Dendritic cell treated with granulocyte-macrophage colony-stimulating factor and Interleukin-4, amounts not matched to agents 40 ng/mL and 50 ng/mL, for 4 days (primary cell): ENCODE data around the gene MTMR12.
"Not testable (repeated sequence)": the region's sequence is repeated elsewhere in the genome, so short reads cannot be mapped to it uniquely, and the experiment has no call there.

Experiments used
- H3K27ac Mint-ChIP-seq: one replicate; pipeline ENCODE4 v1.8.0; 2022; ENCODE audit warnings: mild to moderate bottlenecking, mixed read lengths
- H3K27me3 Mint-ChIP-seq: one replicate; pipeline ENCODE4 v1.8.0; 2022; ENCODE audit warnings: mild to moderate bottlenecking, mixed read lengths
- H3K36me3 Mint-ChIP-seq: one replicate; pipeline ENCODE4 v1.8.0; 2022; ENCODE audit warnings: low read depth, mixed read lengths
- H3K4me1 Mint-ChIP-seq: one replicate; pipeline ENCODE4 v1.8.0; 2022; ENCODE audit warnings: low read depth, mixed read lengths
- H3K4me3 Mint-ChIP-seq: one replicate; pipeline ENCODE4 v1.8.0; 2022; ENCODE audit warnings: mild to moderate bottlenecking, moderate library complexity, mixed read lengths
- H3K9me3 Mint-ChIP-seq: one replicate; pipeline ENCODE4 v1.8.0; 2022; ENCODE audit warnings: mixed read lengths
- intact Hi-C: fragments of 100-400 bp; cut with micrococcal nuclease; formaldehyde crosslinking; loops from one replicate; pipeline ENCODE4 v1.15.0; 2022

Gene MTMR12

DNA sequence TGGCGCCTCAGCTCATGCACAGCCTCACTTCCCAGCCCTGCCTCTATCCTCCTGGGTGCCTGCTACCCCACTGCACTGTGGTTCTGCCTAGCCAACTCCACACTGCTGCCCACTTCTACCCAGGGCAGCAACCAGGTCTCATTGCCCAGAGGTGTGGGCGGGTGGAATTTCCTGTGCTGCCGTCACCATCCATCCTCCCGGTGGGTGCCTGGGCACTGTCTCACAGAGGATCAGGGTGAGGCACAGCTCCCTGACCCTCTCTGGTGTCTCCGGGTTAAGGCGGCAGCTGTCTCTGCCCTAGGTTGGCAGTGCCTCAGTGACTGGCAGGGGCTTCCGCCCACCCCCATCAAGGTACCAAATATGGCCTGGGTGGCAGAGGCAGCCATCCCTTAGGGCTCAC is 4.3 kb upstream of the MTMR12 start:
- no peak overlapping the region for H3K4me3 Mint-ChIP-seq
- intact Hi-C loops, result no loop called here

DNA sequence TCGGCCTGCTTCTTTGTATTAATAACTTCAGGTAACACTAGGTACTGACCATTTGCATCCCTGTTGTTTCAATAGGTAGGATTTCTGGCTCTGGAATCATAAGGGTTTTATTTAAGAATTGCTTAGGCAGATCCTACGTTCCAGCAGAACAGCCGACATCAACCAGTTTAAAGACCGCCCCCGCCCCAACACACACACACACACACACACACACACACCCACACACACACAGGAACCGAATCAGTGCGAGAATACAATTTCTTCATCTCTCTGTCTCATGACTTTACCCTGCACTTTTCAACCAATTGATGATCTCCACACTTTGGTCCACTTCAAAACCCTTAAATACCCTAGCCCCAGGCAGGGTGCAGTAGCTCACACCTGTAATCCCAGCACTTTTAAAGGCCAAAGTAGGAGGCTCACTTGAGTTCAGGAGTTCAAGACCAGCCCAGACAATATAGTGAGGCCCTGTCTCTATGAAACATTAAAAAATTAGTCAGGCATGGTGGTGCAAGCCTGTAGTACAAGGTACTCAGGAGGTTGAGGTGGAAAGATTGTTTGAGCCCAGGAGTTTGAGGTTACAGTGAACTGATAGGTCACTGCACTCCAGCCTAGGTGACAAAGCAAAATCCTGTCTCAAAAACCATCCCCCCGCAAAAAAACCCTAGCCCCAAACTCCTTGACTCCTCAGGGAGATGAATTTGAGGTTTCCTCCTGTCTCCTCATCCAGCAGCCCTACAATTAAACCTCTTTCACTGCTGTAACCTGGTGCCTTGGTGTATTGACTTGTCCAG is 2.7 kb upstream of the MTMR12 start:
- no peaks in the 10 kb centered on the region for H3K27me3 Mint-ChIP-seq

More for the DNA sequence above, 4.3 kb upstream of the MTMR12 start:
- peaks cover 16% of the 10 kb centered on the region for H3K36me3 Mint-ChIP-seq
- H3K4me1 Mint-ChIP-seq, result peaks cover 8% of the 10 kb centered on the region
- H3K27ac Mint-ChIP-seq, result no peak overlapping the region
- H3K27me3 Mint-ChIP-seq, result no peaks in the 10 kb centered on the region
- peaks cover 10% of the 10 kb centered on the region for H3K9me3 Mint-ChIP-seq

DNA sequence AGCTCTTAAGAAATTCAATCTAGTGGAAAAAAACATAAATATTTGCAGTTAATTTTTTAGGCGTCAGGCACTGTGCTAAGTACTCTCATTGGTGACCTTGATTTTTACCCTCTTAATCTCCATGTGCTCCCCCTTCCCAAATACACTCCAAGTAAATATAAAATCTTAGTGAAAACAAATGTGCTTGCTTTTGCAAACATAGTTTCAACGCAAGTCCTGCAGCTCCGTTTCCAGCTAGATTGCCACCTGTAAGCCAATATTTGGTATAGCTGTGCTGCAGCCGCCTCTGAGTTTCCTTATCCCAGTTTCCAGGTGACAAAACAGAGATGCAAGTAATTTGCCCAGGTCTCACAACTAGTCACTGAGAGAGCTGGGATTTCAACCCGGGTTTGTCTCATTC is 1.9 kb upstream of the MTMR12 start:
- intact Hi-C loops, result loop anchor here (5.0 kb wide), 3 partner anchors 82 to 1128 kb away; partner anchors contain the start of genes C5orf22, DROSHA and TARS1
- Mint-ChIP-seq H3K4me1 (peaks cover 27% of the 10 kb centered on the region), H3K9me3 (no peaks in the 10 kb centered on the region), H3K27ac (no peak overlapping the region), H3K27me3 (no peaks in the 10 kb centered on the region), H3K36me3 (peaks cover 16% of the 10 kb centered on the region), H3K4me3 (no peak overlapping the region)

More for the DNA sequence above, 2.7 kb upstream of the MTMR12 start:
- H3K9me3 Mint-ChIP-seq, result no peaks in the 10 kb centered on the region
- no peak overlapping the region for H3K4me3 Mint-ChIP-seq
- H3K36me3 Mint-ChIP-seq, result peaks cover 13% of the 10 kb centered on the region
- intact Hi-C loops, result no loop called here
- no peak overlapping the region for H3K27ac Mint-ChIP-seq
- H3K4me1 Mint-ChIP-seq, result peaks cover 20% of the 10 kb centered on the region

DNA sequence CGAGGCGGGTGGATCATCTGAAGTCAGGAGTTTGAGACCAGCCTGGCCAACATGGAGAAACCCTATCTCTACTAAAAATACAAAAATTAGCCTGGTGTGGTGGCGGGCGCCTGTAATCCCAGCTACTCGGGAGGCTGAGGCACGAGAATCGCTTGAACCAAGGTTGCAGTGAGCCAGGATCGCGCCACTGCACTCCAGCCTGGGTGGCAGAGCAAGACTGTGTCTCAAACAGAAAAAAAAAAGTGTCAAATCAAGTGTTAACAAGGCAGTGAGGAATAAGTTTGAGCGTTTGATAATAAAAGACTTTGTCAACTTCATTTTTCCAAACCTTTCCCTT is 1.4 kb upstream of the MTMR12 start:
- Mint-ChIP-seq H3K36me3 (peaks cover 16% of the 10 kb centered on the region), H3K4me1 (peaks cover 33% of the 10 kb centered on the region), H3K27ac (peak overlapping the region; percentile 81)
- intact Hi-C loops, result loop anchor here (5.0 kb wide), 3 partner anchors 82 to 1128 kb away; partner anchors contain the start of genes C5orf22, DROSHA and TARS1
- H3K4me3 Mint-ChIP-seq, H3K9me3 Mint-ChIP-seq, H3K27me3 Mint-ChIP-seq: not testable (repeated sequence)

DNA sequence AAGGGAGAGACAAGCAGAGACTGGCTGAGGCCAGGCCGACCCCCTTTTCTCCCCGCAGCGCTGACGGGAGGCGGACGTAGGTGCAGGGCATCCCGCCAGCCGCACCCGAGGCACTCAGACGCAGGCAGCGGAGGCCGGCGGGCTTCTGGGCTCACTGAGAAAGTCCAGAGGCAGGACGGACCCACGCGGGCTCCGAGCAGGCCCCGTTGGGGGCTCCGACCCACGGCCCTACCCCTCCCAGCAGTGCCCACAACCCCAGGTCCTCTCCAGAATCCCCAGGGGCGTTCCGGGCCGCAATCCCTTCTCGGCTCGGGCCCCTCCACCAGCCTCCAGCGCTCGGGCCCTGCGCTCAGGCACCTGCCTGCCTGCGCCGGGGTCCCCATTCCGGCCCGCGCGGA is 543 bp downstream of the MTMR12 start:
- Mint-ChIP-seq H3K9me3 (no peaks in the 10 kb centered on the region), H3K4me1 (peaks cover 50% of the 10 kb centered on the region), H3K36me3 (peaks cover 16% of the 10 kb centered on the region), H3K27ac (peak overlapping the region; percentile 81), H3K4me3 (peak overlapping the region; percentile 76), H3K27me3 (no peaks in the 10 kb centered on the region)
- intact Hi-C loops, result loop anchor here (2.0 to 5.0 kb wide), 4 partner anchors 80 to 1130 kb away; partner anchors contain the start of genes C5orf22, DROSHA, GOLPH3 and TARS1

DNA sequence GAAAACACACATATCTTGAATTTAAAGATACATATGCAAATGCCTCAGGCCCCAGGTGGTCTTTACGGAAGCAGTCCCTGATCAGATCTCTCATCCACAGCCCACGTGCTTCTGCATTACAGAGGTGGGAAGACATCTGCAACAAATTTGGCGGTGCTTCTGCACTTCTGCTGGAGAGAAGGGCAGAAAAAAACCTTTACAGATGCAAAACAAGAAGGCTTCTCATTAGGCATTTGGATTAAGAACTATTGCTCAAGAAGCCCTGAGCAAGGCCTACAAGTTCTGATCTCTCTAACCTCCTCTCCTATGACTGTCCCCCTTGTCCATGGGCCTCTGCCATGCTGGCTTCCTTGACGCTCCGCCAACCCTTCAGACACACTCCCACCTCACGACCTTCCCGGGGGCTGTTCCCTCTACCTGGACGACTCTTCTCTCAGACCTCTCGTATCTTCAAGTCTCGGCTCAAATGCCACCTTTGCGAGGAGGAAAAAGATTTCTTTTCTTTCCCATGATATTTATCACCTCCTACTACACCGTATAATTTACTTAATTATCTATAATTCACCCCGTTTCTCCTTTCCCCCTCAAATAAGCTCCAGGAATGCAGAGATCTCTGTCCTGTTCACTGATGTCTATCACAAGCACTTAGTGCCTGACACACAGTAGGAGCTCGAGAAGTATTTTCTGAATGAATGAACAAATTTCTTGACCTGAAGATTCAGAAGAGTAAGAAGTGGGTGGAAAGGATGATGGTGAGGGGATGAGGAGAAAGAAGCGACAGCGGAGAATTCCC is 1.1 kb downstream of the MTMR12 start:
- H3K27ac Mint-ChIP-seq, result peak overlapping the region; percentile 81
- peak overlapping the region; percentile 76 for H3K4me3 Mint-ChIP-seq
- intact Hi-C loops, result loop anchor here (2.0 to 5.0 kb wide), 4 partner anchors 79 to 1131 kb away; partner anchors contain the start of genes C5orf22, DROSHA, GOLPH3 and TARS1
- H3K4me1 Mint-ChIP-seq, result peaks cover 47% of the 10 kb centered on the region
- peaks cover 16% of the 10 kb centered on the region for H3K36me3 Mint-ChIP-seq
- H3K27me3 Mint-ChIP-seq, result no peaks in the 10 kb centered on the region
- H3K9me3 Mint-ChIP-seq, result no peaks in the 10 kb centered on the region

DNA sequence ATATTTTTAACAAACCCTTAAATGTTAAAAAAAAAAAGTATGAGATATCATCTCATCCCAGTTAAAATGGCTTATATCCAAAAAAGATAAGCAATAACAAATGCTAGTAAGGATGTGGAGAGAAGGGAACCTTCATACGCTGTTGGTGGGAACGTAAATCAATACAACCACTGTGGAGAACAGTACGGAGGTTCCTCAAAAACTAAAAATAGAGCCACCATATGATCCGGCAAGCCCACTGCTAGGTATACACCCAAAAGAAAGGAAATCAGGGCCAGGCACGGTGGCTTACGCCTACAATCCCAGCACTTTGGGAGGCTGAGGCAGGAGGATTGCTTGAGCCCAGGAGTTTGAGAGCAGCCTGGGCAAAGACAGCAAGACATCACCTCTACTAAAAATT is 3.0 kb downstream of the MTMR12 start:
- Mint-ChIP-seq H3K4me1 (peaks cover 55% of the 10 kb centered on the region), H3K4me3 (peak overlapping the region; percentile 53)

DNA sequence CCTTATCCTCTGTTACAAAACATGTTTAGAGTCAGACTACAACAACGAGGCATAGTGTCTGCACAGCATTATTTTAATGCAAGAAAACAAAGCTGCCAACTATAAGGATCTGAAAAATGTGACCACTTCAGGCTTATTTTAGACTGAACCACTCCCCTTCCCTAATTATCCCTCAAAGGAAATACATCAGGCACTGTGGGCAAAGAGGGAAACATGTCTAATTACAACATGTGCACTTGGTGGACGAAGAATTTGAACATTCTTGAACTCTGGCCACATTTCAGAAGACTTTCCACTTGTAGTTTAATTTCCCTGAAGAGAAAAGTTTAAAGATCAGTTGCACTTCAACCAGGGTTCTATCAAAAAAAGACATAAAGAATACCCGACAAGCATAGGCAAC is 3.8 kb downstream of the MTMR12 start:
- peak overlapping the region; percentile 89 for H3K27ac Mint-ChIP-seq
- peak overlapping the region; percentile 55 for H3K4me3 Mint-ChIP-seq
- H3K27me3 Mint-ChIP-seq, result no peaks in the 10 kb centered on the region
- intact Hi-C loops, result no loop called here
- no peaks in the 10 kb centered on the region for H3K9me3 Mint-ChIP-seq
- peaks cover 16% of the 10 kb centered on the region for H3K36me3 Mint-ChIP-seq
- peaks cover 60% of the 10 kb centered on the region for H3K4me1 Mint-ChIP-seq

More for the DNA sequence above, 3.0 kb downstream of the MTMR12 start:
- no peaks in the 10 kb centered on the region for H3K9me3 Mint-ChIP-seq
- peak overlapping the region; percentile 89 for H3K27ac Mint-ChIP-seq
- peaks cover 16% of the 10 kb centered on the region for H3K36me3 Mint-ChIP-seq
- H3K27me3 Mint-ChIP-seq, result no peaks in the 10 kb centered on the region
- intact Hi-C loops, result loop anchor here (5.0 kb wide), 3 partner anchors 77 to 1133 kb away; partner anchors contain the start of genes C5orf22, DROSHA and TARS1

DNA sequence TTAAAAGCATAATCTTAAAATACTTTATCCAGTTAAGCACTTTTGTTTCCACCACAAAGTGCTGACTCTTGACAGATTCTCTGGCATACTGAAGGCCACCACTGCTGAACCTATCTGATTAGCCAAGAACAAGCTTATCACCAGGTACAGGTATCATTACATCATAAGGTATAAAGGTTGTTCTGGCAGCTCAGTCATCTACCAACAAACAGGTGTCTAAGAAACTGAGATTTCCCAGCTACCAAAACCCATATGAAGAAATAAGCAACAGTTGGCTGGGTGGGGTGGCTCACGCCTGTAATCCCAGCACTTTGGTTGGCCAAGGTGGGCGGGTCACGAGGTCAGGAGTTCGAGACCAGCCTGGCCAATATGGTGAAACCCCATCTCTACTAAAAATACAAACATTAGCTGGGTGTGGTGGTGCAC is 5.0 kb downstream of the MTMR12 start:
- Mint-ChIP-seq H3K4me3 (peak overlapping the region; percentile 2), H3K36me3 (peaks cover 14% of the 10 kb centered on the region), H3K9me3 (no peaks in the 10 kb centered on the region), H3K4me1 (peaks cover 67% of the 10 kb centered on the region), H3K27me3 (no peaks in the 10 kb centered on the region), H3K27ac (peak overlapping the region; percentile 89)
- intact Hi-C loops, result no loop called here

DNA sequence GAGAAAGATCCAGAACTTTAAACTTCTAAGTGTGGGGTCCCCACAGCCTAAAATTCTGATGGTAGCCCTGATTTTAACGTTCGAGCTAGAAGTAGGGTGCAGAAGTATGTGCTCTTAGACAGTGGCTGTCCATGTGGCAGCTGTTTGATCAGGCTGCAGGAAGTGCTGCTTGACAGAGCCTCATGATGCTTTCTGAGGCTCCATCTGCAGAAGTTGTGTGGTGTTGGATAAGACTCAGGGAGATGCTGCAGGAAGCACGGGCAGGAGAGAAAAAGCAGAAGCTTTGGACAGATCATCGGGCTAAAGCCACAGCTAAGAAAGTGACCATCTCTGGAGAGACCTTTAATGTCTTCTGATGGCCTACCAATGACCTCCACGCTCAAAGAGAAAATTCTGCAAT is 8.1 kb downstream of the MTMR12 start:
- peak overlapping the region; percentile 74 for H3K27ac Mint-ChIP-seq
- no peaks in the 10 kb centered on the region for H3K27me3 Mint-ChIP-seq
- peaks cover 12% of the 10 kb centered on the region for H3K36me3 Mint-ChIP-seq
- H3K9me3 Mint-ChIP-seq, result no peaks in the 10 kb centered on the region
- peaks cover 72% of the 10 kb centered on the region for H3K4me1 Mint-ChIP-seq
- intact Hi-C loops, result no loop called here
- H3K4me3 Mint-ChIP-seq, result no peak overlapping the region

DNA sequence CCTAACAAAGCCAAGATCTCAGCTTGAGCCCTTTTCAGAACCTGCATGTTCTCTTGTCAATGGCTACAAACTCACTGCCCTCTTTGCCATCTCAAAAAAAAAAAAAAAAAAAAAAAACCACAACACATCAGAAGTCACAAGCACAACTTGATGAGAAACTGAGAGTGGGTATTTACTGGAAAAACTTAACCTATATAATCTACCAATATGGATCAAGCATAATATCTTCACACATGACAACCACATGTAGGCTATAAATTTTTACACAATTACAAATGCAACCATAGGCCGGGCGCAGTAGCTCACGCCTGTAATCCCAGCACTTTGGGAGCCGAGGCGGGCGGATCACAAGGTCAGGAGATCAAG is 9.0 kb downstream of the MTMR12 start:
- H3K27ac Mint-ChIP-seq, result no peak overlapping the region
- no peak overlapping the region for H3K4me3 Mint-ChIP-seq
- H3K36me3 Mint-ChIP-seq, result peaks cover 18% of the 10 kb centered on the region
- no peaks in the 10 kb centered on the region for H3K27me3 Mint-ChIP-seq
- intact Hi-C loops, result no loop called here
- peaks cover 71% of the 10 kb centered on the region for H3K4me1 Mint-ChIP-seq
- H3K9me3 Mint-ChIP-seq, result no peaks in the 10 kb centered on the region

DNA sequence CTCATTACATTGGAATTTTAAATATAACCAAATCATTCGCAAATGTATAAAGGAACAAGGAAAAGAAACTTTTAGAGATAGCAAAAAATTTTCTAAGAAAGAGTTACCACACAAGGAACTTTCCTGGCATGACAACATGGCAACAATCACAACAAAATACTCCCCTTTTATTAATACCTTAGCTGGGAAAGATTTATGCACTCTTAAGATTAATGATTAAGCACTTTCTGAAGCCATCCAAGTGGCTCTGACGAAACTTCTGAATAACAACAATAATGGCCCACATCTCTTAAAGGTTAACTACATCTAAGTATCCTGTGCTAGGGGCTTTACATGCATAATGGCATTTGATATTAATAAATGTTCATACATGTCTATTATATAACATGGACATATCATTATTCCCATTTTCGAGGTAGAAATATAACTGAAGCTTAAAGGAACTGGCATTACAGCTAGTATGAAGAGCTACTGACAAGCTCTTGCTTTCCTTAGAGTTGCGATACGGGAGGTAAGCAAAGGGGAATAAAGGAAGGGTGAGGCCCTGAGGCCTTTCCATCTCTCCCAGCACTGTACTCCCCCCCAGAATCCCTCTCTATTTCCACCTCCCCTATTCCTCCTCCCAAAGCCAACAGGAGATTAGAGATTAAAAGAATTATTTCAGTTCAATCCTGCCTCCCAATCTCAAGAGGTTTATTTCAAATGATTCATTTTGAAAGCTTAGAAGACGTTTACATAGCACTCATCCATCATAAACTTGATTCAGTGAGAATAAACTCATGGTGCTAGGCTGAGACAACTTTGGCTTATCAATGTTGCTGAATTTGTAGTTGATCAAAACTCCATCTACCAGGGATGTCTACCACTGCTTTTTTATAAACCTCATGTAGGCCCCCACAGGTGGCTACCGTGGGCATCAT is 9.6 kb downstream of the MTMR12 start:
- intact Hi-C loops, result no loop called here
- Mint-ChIP-seq H3K4me1 (peaks cover 70% of the 10 kb centered on the region), H3K9me3 (no peaks in the 10 kb centered on the region), H3K27me3 (no peaks in the 10 kb centered on the region), H3K27ac (no peak overlapping the region), H3K36me3 (peaks cover 18% of the 10 kb centered on the region), H3K4me3 (no peak overlapping the region)

DNA sequence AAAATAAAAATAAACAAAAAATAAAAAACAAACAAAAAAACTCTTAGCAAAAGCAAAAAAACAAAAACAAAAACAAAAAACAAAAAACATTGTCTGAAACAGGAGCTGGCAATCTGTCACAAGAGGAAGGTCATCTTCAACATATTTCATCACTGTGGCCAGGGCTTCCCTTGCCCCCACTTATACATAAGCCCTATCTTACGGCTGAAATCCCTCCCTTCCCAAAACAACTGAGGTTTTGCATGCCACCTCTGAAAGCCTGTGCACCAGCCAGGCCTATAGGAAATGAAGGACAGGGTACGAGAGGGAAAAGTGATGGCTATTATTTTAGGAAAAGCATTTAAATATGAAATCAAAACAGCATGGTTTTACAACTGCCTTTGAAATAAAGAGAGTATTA is 10.8 kb downstream of the MTMR12 start:
- H3K9me3 Mint-ChIP-seq, result no peaks in the 10 kb centered on the region
- no peak overlapping the region for H3K4me3 Mint-ChIP-seq
- peaks cover 18% of the 10 kb centered on the region for H3K36me3 Mint-ChIP-seq
- peak overlapping the region; percentile 32 for H3K27ac Mint-ChIP-seq
- intact Hi-C loops, result no loop called here
- H3K27me3 Mint-ChIP-seq, result no peaks in the 10 kb centered on the region
- peaks cover 69% of the 10 kb centered on the region for H3K4me1 Mint-ChIP-seq
